ENCODE measurements around the gene INTS11.

Gene INTS11

DNA sequence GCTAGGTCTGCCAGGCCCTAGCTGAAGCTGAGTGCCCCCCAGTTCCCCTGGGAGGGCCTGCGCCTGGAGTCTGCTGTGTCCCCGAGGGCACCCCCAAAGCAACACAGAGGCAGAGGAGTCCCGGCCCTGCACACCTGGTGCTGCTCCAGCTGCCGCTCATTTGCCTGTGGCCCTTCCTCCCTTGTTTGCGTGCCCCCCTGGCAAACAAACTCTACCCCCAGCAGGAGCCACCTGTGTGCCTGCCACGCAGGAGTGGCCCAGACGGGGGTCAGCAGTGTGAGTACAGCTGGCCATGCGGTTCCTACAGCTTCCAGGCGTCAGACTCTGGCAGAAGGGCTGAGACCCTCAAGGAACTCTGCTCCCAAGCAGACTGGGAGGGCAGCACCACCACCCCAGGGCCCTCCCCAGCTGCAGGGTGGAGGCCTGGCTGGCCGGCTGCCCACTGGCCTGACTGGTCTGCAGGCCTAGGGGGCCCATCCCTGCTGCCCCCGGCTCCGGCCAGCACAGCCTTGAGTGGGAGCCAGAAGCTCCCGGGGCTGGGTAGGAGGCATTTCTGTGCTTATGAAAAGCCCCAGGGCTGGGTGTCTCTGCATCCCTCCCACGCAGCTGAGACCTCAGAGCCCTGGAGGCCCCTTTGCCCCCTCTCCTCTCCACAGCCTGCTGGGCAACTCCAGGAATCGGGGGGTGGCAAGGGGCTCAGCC is 6.1 kb upstream of the INTS11 start:
- no peaks in the 10 kb centered on the region for H3K27me3 ChIP-seq (replicated peaks; ENCODE audit: control insufficient read depth, insufficient read depth, low read length)
- DNase-seq (ENCODE audit: extremely low read depth, insufficient read length), result no peak
- TF ChIP-seq, protein P1, sequence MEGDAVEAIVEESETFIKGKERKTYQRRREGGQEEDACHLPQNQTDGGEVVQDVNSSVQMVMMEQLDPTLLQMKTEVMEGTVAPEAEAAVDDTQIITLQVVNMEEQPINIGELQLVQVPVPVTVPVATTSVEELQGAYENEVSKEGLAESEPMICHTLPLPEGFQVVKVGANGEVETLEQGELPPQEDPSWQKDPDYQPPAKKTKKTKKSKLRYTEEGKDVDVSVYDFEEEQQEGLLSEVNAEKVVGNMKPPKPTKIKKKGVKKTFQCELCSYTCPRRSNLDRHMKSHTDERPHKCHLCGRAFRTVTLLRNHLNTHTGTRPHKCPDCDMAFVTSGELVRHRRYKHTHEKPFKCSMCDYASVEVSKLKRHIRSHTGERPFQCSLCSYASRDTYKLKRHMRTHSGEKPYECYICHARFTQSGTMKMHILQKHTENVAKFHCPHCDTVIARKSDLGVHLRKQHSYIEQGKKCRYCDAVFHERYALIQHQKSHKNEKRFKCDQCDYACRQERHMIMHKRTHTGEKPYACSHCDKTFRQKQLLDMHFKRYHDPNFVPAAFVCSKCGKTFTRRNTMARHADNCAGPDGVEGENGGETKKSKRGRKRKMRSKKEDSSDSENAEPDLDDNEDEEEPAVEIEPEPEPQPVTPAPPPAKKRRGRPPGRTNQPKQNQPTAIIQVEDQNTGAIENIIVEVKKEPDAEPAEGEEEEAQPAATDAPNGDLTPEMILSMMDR (IDR thresholded peaks at IDR 0.05; ENCODE audit: insufficient read depth, low read length, poor library complexity, severe bottlenecking), result no peak
- no peak overlapping the region for H3K4me3 ChIP-seq (replicated peaks; ENCODE audit: low read depth, low read length)
- peaks cover 6% of the 10 kb centered on the region for H3K36me3 ChIP-seq (ENCODE audit: control insufficient read depth, insufficient read depth, low read length)

DNA sequence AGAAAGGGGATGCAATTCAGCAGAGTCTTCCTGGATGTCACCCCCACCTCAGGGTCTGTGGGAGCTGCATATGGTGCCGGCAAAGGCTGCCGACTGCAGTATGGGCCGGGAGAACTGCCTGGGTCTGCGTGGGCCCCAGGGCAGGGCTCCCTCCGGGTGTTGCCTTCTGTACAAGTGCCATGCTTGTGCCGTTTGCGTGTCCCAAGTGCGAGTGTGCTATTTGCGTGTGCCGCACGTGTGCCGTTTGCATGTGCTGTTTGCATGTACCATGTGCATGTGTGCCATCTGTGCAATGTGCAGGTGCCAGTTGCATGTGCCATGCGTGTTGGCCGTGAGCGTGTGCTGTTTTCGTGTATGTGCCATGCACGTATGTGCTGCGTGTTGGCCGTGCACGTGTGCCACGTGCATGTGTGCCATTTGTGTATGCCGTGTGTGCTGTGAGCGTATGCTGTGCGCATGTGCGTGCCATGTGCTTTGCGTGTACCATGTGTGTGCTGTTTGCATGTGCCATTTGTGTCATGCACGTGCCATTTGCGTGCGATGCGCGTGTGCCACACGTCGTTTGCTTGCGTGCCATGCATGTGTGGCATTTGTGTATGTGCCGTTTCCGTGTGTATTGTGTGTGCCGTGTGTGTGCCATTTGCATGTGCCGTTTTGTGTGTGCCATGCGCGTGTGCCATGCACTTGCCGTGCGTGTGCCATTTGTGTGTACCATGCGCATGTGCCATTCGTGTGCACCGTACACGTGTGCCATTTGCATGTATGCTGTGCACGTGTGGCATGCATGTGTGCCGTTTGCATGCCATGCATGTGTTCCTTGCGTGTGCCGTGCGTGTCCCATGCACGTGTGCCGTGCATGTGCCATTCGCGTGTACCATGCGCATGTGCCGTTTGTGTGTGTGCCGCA is 5.1 kb upstream of the INTS11 start:
- no peak overlapping the region for H3K4me3 ChIP-seq (replicated peaks; ENCODE audit: low read depth, low read length)
- no peak for DNase-seq (ENCODE audit: extremely low read depth, insufficient read length)
- peaks cover 6% of the 10 kb centered on the region for H3K36me3 ChIP-seq (ENCODE audit: control insufficient read depth, insufficient read depth, low read length)
- TF ChIP-seq, protein P1 (IDR thresholded peaks at IDR 0.05; ENCODE audit: insufficient read depth, low read length, poor library complexity, severe bottlenecking), result no peak
- H3K27me3 ChIP-seq (replicated peaks; ENCODE audit: control insufficient read depth, insufficient read depth, low read length), result no peaks in the 10 kb centered on the region

DNA sequence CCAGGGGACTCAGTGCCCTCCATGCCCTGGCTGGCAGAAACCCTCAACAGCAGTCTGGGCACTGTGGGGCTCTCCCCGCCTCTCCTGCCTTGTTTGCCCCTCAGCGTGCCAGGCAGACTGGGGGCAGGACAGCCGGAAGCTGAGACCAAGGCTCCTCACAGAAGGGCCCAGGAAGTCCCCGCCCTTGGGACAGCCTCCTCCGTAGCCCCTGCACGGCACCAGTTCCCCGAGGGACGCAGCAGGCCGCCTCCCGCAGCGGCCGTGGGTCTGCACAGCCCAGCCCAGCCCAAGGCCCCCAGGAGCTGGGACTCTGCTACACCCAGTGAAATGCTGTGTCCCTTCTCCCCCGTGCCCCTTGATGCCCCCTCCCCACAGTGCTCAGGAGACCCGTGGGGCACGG is 3.8 kb upstream of the INTS11 start:
- Histone ChIP-seq H3K36me3 (ENCODE audit: control insufficient read depth, insufficient read depth, low read length) (peaks cover 6% of the 10 kb centered on the region), H3K27me3 (replicated peaks; ENCODE audit: control insufficient read depth, insufficient read depth, low read length) (no peaks in the 10 kb centered on the region), H3K4me3 (replicated peaks; ENCODE audit: low read depth, low read length) (no peak overlapping the region)
- TF ChIP-seq, protein P1 (IDR thresholded peaks at IDR 0.05; ENCODE audit: insufficient read depth, low read length, poor library complexity, severe bottlenecking), result no peak
- no peak for DNase-seq (ENCODE audit: extremely low read depth, insufficient read length)

DNA sequence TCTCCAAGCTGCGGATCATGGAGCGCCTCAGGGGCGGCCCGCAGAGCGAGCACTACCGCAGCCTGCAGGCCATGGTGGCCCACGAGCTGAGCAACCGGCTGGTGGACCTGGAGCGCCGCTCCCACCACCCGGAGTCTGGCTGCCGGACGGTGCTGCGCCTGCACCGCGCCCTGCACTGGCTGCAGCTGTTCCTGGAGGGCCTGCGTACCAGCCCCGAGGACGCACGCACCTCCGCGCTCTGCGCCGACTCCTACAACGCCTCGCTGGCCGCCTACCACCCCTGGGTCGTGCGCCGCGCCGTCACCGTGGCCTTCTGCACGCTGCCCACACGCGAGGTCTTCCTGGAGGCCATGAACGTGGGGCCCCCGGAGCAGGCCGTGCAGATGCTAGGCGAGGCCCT is 2.8 kb upstream of the INTS11 start:
- H3K27me3 ChIP-seq (replicated peaks; ENCODE audit: control insufficient read depth, insufficient read depth, low read length), result no peaks in the 10 kb centered on the region
- no peak overlapping the region for H3K4me3 ChIP-seq (replicated peaks; ENCODE audit: low read depth, low read length)
- DNase-seq (ENCODE audit: extremely low read depth, insufficient read length), result no peak
- TF ChIP-seq, protein P1 (IDR thresholded peaks at IDR 0.05; ENCODE audit: insufficient read depth, low read length, poor library complexity, severe bottlenecking), result no peak
- H3K36me3 ChIP-seq (ENCODE audit: control insufficient read depth, insufficient read depth, low read length), result peaks cover 6% of the 10 kb centered on the region

DNA sequence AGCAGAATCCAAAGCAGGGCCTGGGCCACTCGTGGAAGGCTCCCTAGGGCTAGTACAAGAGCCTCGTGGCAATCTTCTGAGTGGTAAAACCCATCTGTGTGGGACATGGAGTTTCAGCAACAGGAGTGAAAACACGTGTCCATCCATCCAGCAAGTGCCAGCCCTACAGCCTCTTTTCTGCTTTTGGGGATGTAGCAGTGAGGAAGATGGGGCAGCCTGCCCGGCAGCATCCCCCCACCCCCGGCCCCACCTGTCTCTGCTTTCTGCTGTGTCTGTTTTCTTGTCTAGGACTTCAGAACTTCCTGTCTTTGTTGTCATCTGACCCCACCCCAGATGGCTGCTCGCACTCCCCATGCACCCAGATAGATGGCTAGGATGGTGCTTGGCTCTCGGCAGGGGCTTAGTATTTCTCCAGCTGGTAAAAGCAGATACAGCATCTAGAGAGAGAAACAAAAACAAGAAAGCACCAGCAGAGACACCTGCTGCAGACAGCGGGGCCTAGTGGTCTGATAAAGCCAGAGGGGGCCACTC is 1.7 kb upstream of the INTS11 start:
- H3K36me3 ChIP-seq (ENCODE audit: control insufficient read depth, insufficient read depth, low read length), result peaks cover 9% of the 10 kb centered on the region
- H3K4me3 ChIP-seq (replicated peaks; ENCODE audit: low read depth, low read length), result peak overlapping the region; percentile 96

More for the DNA sequence above, 1.7 kb upstream of the INTS11 start:
- no peaks in the 10 kb centered on the region for H3K27me3 ChIP-seq (replicated peaks; ENCODE audit: control insufficient read depth, insufficient read depth, low read length)
- no peak for DNase-seq (ENCODE audit: extremely low read depth, insufficient read length)
- TF ChIP-seq, protein P1 (IDR thresholded peaks at IDR 0.05; ENCODE audit: insufficient read depth, low read length, poor library complexity, severe bottlenecking), result no peak
